Mucosa of stomach (tissue), 1 donor: ENCODE measurements around the gene PTPRA.

Experiments
- H3K27me3 ChIP-seq: one replicate; pipeline ENCODE4 v1.7.0; 2013; ENCODE audit warnings: mild to moderate bottlenecking, low read length; ENCODE audit not compliant: control insufficient read depth, insufficient read depth
- H3K36me3 ChIP-seq: one replicate; pipeline ENCODE4 v1.7.0; 2013; ENCODE audit warnings: low read length; ENCODE audit not compliant: control insufficient read depth, insufficient read depth
- H3K4me1 ChIP-seq: one replicate; pipeline ENCODE4 v1.7.0; 2013; ENCODE audit warnings: mild to moderate bottlenecking, low read length; ENCODE audit not compliant: control insufficient read depth, insufficient read depth
- H3K4me3 ChIP-seq: one replicate; pipeline ENCODE4 v1.7.0; 2013; ENCODE audit warnings: low read length
- H3K9ac ChIP-seq: one replicate; pipeline ENCODE4 v1.7.0; 2013; ENCODE audit warnings: mild to moderate bottlenecking, low read length, moderate library complexity
- H3K9me3 ChIP-seq: one replicate; pipeline ENCODE4 v1.7.0; 2013; ENCODE audit warnings: mild to moderate bottlenecking, low read length, moderate library complexity; ENCODE audit not compliant: control insufficient read depth
- donor health status: Pancreatic carcinoma.

Gene PTPRA

DNA sequence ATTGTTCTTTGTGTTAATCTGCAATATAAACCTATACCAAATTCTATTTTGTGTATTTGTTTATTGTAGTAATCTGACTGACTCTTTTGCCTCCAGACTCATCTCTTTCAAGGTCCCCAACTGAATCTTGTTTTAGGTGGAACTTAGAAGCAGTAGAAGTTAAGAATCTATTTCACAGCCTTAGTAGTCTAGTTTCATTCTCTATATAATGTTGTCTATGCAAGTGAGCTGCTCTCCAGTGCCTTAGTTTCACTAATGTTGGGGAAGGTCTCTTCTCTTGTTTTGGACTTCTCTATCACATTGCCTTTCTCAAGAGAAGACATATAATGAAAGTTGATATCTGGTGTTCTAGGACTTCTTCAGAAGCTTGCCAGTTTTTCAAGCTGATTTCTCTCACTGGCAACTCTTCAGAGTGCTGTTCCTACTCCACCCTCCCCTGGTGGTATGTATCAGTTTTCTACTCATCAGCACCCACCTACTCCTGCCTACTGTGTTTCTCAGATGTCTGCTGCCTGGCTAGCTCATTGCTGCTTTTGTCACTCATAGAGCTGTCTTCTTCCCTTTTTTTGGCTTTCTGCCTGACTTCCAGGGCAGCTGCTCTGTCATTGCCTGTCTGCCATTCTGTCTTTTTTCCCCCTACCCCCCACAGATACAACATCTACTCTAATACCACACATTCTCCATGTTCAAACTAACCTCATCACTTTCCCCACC is 82.1 kb downstream of the PTPRA start:
- Histone ChIP-seq H3K9ac (no peak overlapping the region), H3K36me3 (no peaks in the 10 kb centered on the region), H3K9me3 (no peaks in the 10 kb centered on the region), H3K27me3 (no peaks in the 10 kb centered on the region), H3K4me1 (no peaks in the 10 kb centered on the region), H3K4me3 (no peak overlapping the region)

DNA sequence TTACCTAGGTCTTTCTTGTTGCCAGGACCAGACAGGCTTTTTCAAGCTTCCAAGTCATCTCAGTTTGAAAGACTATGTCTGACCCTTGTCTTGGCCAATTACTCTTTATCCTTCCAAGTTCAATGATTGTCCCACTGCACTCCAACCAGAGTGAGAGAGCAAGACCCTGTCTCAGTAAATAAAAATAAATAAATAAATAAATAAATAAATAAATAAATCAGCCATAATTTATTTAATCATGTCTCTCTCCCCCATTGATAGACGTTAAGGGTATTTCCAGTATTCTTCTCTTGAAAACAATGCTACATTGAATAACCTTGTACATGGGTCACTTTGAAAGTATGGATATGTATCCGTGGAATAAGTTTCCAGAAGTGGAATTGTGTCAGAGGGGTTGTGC is 83.2 kb downstream of the PTPRA start:
- H3K9ac ChIP-seq = no peak overlapping the region
- H3K4me3 ChIP-seq = no peak overlapping the region
- no peaks in the 10 kb centered on the region for H3K27me3 ChIP-seq
- H3K36me3 ChIP-seq = no peaks in the 10 kb centered on the region
- H3K9me3 ChIP-seq = no peaks in the 10 kb centered on the region
- no peaks in the 10 kb centered on the region for H3K4me1 ChIP-seq

DNA sequence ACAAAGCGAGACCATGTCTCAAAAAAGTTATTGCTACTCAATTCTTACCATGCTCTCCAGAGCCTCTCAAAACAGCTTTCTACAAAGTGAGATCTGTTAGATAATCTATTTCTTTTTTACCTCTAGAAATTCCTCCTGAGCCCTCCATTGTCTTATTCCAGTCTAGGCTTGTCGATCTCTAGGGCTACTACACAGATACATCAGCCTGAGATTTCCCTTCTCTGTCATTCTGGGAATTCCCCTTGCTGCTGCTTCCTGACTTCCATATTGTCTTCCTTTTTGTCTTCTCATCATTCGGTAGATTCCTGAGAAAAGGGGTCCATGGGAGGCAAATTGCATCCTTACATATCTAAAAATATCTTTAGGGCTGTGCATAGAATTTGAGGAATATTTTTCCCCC is 94.6 kb downstream of the PTPRA start:
- Histone ChIP-seq H3K4me3 (no peak overlapping the region), H3K9me3 (no peaks in the 10 kb centered on the region), H3K4me1 (no peaks in the 10 kb centered on the region), H3K27me3 (no peaks in the 10 kb centered on the region), H3K36me3 (no peaks in the 10 kb centered on the region), H3K9ac (no peak overlapping the region)

DNA sequence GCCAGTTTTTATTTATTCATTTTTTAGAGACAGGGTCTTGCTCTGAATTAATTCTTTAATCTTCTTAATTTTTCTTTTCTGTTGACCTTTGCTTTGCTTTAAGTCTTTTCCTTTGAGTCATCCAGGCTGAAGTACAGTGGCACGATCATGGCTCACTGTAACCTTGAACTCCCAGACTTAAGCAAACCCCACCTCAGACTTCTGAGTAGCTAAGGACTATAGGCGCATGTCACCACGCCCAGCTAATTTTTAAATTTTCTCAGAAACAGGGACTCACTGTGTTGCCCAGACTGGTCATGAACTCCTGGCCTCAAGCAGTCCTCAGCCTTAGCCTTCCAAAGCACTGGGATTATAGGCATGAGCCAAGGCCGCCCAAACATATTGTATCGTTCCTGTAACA is 98.8 kb downstream of the PTPRA start:
- Histone ChIP-seq H3K4me1 (no peaks in the 10 kb centered on the region), H3K27me3 (no peaks in the 10 kb centered on the region), H3K36me3 (no peaks in the 10 kb centered on the region), H3K4me3 (no peak overlapping the region), H3K9me3 (no peaks in the 10 kb centered on the region), H3K9ac (no peak overlapping the region)

DNA sequence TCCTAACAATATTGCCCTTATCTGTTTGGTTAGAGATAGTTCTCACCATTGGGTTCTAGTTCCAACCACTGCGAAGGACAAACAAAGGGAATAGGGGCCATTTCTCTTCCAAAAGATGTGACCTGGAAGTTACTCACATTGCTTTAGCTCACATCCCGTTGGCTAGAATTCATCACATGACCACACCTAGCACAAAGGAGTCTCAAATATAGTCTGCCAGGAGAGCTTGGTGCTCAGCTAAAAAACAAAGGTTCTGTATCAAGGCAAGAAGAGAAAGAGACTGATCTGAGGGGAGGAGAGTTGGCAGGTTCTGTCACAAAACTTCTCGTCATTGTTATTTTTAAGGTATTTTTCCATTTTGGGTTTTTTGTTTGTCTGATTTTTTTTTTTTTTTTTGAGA is 100.3 kb downstream of the PTPRA start:
- Histone ChIP-seq H3K36me3 (no peaks in the 10 kb centered on the region), H3K4me1 (no peaks in the 10 kb centered on the region), H3K9me3 (no peaks in the 10 kb centered on the region), H3K9ac (no peak overlapping the region), H3K27me3 (no peaks in the 10 kb centered on the region), H3K4me3 (no peak overlapping the region)

DNA sequence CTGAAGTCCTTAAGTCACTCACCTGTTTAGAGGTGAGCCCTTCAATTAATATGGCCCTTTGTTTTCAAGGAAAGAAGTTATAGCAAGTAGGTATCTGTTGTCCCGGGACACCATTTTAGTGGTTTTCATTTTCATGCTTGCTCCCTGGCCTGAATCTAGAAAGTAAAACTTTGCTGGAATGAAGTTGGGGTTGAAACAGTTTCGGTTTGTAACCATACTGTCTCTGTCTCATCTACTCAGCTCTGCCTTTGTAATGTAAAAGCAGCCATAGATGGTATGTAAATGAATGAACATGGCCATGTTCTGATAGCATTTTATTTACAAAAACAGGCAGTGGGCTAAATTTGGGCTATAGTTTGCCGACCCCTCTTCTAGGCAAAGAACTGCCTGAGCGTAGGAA is 105.2 kb downstream of the PTPRA start:
- Histone ChIP-seq H3K36me3 (no peaks in the 10 kb centered on the region), H3K27me3 (no peaks in the 10 kb centered on the region), H3K4me3 (no peak overlapping the region), H3K4me1 (no peaks in the 10 kb centered on the region), H3K9me3 (no peaks in the 10 kb centered on the region), H3K9ac (no peak overlapping the region)

DNA sequence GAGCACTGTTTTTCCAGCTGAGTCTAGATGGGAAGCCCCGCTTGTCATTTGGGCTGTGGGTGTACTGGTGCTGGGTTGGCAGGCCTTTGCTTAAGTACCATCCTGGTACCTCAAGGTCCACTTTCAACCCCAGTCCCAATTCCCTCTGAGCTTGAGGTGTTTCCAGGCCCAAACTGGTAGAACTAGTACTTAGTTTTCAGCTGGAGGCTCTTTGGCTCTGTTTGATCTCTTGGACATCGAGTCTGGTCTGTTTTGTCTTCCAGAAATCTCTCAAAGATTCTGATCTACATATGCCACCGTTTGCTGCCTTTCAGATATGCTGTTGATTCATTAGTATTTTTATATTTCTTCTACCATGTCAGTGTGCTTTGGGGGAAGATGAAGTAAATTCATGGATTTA is 108.4 kb downstream of the PTPRA start:
- H3K27me3 ChIP-seq = no peaks in the 10 kb centered on the region
- H3K4me1 ChIP-seq = no peaks in the 10 kb centered on the region
- H3K9ac ChIP-seq = no peak overlapping the region
- no peaks in the 10 kb centered on the region for H3K9me3 ChIP-seq
- no peak overlapping the region for H3K4me3 ChIP-seq
- H3K36me3 ChIP-seq = no peaks in the 10 kb centered on the region

DNA sequence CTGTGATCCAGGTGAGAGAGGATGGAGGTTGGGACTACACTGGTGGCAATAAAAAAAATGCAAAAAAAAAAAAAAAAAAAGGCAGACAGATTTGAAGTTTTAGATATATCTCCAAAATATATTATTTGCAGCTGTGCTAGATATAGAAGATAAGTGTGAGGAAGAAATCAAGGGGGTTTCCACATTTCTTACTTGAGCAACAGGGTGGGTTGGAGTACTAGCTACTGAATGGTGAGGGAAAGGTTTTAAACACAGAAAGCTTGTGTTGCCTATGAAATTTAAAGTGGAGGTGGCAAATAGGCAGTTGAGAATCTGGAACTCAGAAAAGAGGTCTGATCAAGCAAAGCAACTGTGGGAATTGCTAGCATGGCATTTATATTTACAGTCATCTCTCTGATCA is 110.2 kb downstream of the PTPRA start:
- H3K9me3 ChIP-seq = no peaks in the 10 kb centered on the region
- no peaks in the 10 kb centered on the region for H3K27me3 ChIP-seq
- no peak overlapping the region for H3K9ac ChIP-seq
- no peaks in the 10 kb centered on the region for H3K4me1 ChIP-seq
- no peaks in the 10 kb centered on the region for H3K36me3 ChIP-seq
- H3K4me3 ChIP-seq = no peak overlapping the region

DNA sequence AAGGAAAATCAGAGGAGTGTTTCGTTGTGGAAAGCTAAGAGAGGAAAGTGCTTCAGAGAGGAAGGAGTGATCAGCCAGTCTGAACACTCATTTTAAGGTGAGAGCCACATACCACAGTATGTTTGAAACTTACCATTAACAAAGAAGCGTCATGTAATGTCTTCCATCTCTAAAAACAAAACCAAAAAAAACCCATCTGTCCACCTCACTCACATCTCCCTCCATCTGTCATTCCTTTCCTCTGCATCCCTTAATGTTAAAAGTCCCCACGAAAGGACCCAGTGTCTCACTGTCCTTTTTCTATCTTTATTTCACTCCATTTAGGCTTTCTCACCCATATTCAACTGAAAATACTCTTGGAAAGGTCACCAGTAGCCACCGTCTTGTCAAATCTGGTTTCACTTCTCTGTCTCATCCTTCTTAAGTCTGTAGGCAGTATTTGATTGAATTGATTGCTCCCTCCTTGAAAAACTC is 110.8 kb downstream of the PTPRA start:
- Histone ChIP-seq H3K9ac (no peak overlapping the region), H3K27me3 (no peaks in the 10 kb centered on the region), H3K4me3 (no peak overlapping the region), H3K36me3 (no peaks in the 10 kb centered on the region), H3K9me3 (no peaks in the 10 kb centered on the region), H3K4me1 (no peaks in the 10 kb centered on the region)

DNA sequence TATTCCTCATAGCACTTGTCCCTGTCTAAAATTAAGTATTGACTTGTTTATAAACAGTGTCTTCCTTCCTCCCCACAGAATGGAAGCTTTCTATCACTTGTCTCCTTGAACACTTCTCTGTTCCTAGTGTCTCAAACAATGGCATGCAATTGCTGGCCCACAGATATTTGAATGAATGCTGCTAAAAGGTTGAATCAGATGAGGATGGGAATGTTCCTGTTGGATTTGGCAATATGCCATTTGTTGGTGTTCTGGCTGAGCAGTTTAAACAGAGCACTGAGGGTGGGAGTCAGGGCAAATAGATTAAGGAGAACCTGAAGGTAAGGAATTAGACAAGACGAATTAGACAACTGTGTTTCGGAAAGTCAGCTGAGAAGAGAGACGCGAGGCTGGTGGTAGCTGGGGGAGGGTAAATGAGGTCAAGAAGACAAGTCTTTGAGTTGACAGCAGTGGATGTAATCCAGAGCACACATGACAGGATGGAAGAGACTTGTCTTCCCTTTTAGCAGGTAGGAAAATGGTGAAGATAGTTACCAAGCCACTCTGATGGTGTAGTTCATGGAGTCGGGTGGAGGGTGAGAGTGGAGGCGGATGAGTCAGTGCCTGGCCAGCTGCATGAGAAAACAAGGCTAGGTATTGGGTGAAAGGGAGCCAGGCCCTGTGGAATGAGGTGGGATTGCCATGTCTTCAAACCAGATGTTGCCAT is 111.8 kb downstream of the PTPRA start:
- Histone ChIP-seq H3K9ac (no peak overlapping the region), H3K36me3 (no peaks in the 10 kb centered on the region), H3K9me3 (no peaks in the 10 kb centered on the region), H3K4me3 (no peak overlapping the region), H3K27me3 (no peaks in the 10 kb centered on the region), H3K4me1 (no peaks in the 10 kb centered on the region)

DNA sequence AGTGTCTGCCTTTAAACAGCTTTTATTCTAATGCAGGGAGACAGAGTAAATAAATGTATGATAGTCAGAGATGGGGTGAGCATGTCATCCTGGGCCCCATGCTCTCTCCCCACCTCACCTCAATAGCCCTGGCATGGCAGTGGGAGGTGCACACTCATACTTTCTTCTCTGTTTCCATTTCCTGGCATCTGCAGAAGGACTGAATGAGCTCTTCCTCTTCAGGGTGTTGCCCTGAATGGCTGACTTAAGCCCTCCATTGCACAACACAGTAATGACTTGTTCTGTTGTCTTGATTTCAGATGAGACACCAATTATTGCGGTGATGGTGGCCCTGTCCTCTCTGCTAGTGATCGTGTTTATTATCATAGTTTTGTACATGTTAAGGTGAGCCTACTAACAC is 113.2 kb downstream of the PTPRA start:
- no peak overlapping the region for H3K4me3 ChIP-seq
- no peaks in the 10 kb centered on the region for H3K9me3 ChIP-seq
- no peak overlapping the region for H3K9ac ChIP-seq
- H3K4me1 ChIP-seq = no peaks in the 10 kb centered on the region
- H3K36me3 ChIP-seq = no peaks in the 10 kb centered on the region
- H3K27me3 ChIP-seq = no peaks in the 10 kb centered on the region

DNA sequence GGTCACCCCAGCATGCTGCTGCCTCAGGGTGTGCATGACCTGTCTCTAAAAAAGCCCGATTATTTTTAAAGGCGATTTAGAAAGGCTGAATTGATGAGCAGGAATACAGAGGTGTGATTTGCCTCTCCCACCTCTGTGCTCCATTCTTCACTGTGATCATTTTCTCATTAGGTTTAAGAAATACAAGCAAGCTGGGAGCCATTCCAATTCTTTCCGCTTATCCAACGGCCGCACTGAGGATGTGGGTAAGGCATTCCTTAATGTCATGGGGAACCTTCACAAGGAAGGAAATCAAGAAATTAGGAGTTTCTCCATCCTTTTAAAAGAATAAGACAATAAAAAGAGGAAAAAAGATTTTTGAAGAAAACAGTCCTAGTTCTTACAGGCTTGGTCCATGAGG is 114.6 kb downstream of the PTPRA start:
- H3K4me1 ChIP-seq = no peaks in the 10 kb centered on the region
- H3K9ac ChIP-seq = no peak overlapping the region
- no peaks in the 10 kb centered on the region for H3K9me3 ChIP-seq
- no peaks in the 10 kb centered on the region for H3K36me3 ChIP-seq
- no peaks in the 10 kb centered on the region for H3K27me3 ChIP-seq
- no peak overlapping the region for H3K4me3 ChIP-seq
